H9 (cell line): ENCODE measurements around the gene ZNF182. TPM values are rescaled to one million over a fixed set of nuclear protein-coding genes. Genes with fewer than 3 reads are reported as not detected.
"Not testable (repeated sequence)": the region's sequence is repeated elsewhere in the genome, so short reads cannot be mapped to it uniquely, and the experiment has no call there.

ENCODE experiments used
- DNase-seq: peaks from one replicate; pipeline ENCODE4 v3.0.0-alpha.2; 2017
- H2AFZ ChIP-seq: one replicate; pipeline ENCODE4 v1.6.1; 2013; ENCODE audit warnings: mild to moderate bottlenecking, low read length, control low read depth, moderate library complexity
- H2AK5ac ChIP-seq: 2 replicates; pipeline ENCODE4 v1.6.1; 2013; ENCODE audit warnings: low read length, control low read depth, mixed read lengths; ENCODE audit not compliant: insufficient read length
- H2BK120ac ChIP-seq: one replicate; pipeline ENCODE4 v1.6.1; 2013; ENCODE audit warnings: low read depth, mild to moderate bottlenecking, low read length, control low read depth, inconsistent platforms; ENCODE audit not compliant: poor library complexity, severe bottlenecking
- H2BK12ac ChIP-seq: 2 replicates; pipeline ENCODE4 v1.6.1; 2013; ENCODE audit warnings: low read length, control low read depth, mixed read lengths, low read depth; ENCODE audit not compliant: insufficient read length
- H2BK15ac ChIP-seq: 2 replicates; pipeline ENCODE4 v1.6.1; 2013; ENCODE audit warnings: low read depth, low read length, control low read depth
- H2BK20ac ChIP-seq: one replicate; pipeline ENCODE4 v1.6.1; 2013; ENCODE audit warnings: low read depth, mild to moderate bottlenecking, low read length, control low read depth, inconsistent platforms; ENCODE audit not compliant: poor library complexity, severe bottlenecking
- H2BK5ac ChIP-seq: 2 replicates; pipeline ENCODE4 v1.6.1; 2013; ENCODE audit warnings: low read length, control low read depth, mixed read lengths; ENCODE audit not compliant: insufficient read length
- H3K14ac ChIP-seq: 2 replicates; pipeline ENCODE4 v1.6.1; 2013; ENCODE audit warnings: low read length, control low read depth; ENCODE audit not compliant: insufficient read depth
- H3K18ac ChIP-seq: 2 replicates; pipeline ENCODE4 v1.6.1; 2013; ENCODE audit warnings: low read depth, mild to moderate bottlenecking, mixed read lengths, low read length, control low read depth; ENCODE audit not compliant: insufficient read length
- H3K23ac ChIP-seq: 2 replicates; pipeline ENCODE4 v1.6.1; 2013; ENCODE audit warnings: low read length, control low read depth, mixed read lengths, low read depth; ENCODE audit not compliant: insufficient read length
- H3K23me2 ChIP-seq: 2 replicates; pipeline ENCODE4 v1.6.1; 2013; ENCODE audit warnings: low read depth, mild to moderate bottlenecking, mixed read lengths, low read length, control low read depth; ENCODE audit not compliant: insufficient read length, poor library complexity, severe bottlenecking
- H3K27ac ChIP-seq: 2 replicates; pipeline ENCODE4 v1.5.1; 2013; ENCODE audit warnings: low read length, control low read depth, mixed read lengths, low read depth; ENCODE audit not compliant: insufficient read length
- H3K27me3 ChIP-seq: 2 replicates; pipeline ENCODE4 v1.6.1; 2013; ENCODE audit warnings: low read length, control low read depth, inconsistent platforms; ENCODE audit not compliant: insufficient read depth
- H3K4ac ChIP-seq: 2 replicates; pipeline ENCODE4 v1.6.1; 2013; ENCODE audit warnings: low read depth, mild to moderate bottlenecking, control low read depth, inconsistent platforms, low read length, moderate library complexity
- H3K4me1 ChIP-seq: 2 replicates; pipeline ENCODE4 v1.6.1; 2013; ENCODE audit warnings: low read length, control low read depth, inconsistent platforms; ENCODE audit not compliant: insufficient read depth
- H3K4me2 ChIP-seq: 2 replicates; pipeline ENCODE4 v1.6.1; 2013; ENCODE audit warnings: low read length, control low read depth, mixed read lengths; ENCODE audit not compliant: insufficient read length, insufficient read depth
- H3K56ac ChIP-seq: 2 replicates; pipeline ENCODE4 v1.6.1; 2013; ENCODE audit warnings: low read depth, mild to moderate bottlenecking, mixed read lengths, low read length, control low read depth; ENCODE audit not compliant: insufficient read length
- H3K79me1 ChIP-seq: 2 replicates; pipeline ENCODE4 v1.6.1; 2013; ENCODE audit warnings: low read depth, mild to moderate bottlenecking, moderate library complexity, low read length, control low read depth, inconsistent platforms; ENCODE audit not compliant: insufficient read depth, poor library complexity, severe bottlenecking
- H3K79me2 ChIP-seq: 2 replicates; pipeline ENCODE4 v1.6.1; 2013; ENCODE audit warnings: low read length, control low read depth, inconsistent platforms; ENCODE audit not compliant: insufficient read depth
- H3K9ac ChIP-seq: 2 replicates; pipeline ENCODE4 v1.6.1; 2013; ENCODE audit warnings: low read length, control low read depth, mixed read lengths; ENCODE audit not compliant: insufficient read length; ENCODE audit errors: extremely low read depth
- H3K9me3 ChIP-seq: one replicate; pipeline ENCODE4 v1.6.1; 2013; ENCODE audit warnings: low read depth, low read length, inconsistent platforms; ENCODE audit not compliant: control insufficient read depth
- H3T11ph ChIP-seq: one replicate; pipeline ENCODE4 v1.6.1; 2013; ENCODE audit warnings: mild to moderate bottlenecking, low read length, control low read depth, inconsistent platforms
- H4K20me1 ChIP-seq: one replicate; pipeline ENCODE4 v1.6.1; 2013; ENCODE audit not compliant: control insufficient read depth, insufficient read length, insufficient read depth
- H4K5ac ChIP-seq: 2 replicates; pipeline ENCODE4 v1.6.1; 2013; ENCODE audit warnings: low read depth, mild to moderate bottlenecking, mixed read lengths, low read length, control low read depth; ENCODE audit not compliant: insufficient read length
- H4K8ac ChIP-seq: replicated peaks from 2 replicates; pipeline ENCODE4 v1.6.1; 2013; ENCODE audit warnings: low read length, control low read depth, mixed read lengths, low read depth; ENCODE audit not compliant: insufficient read length
- H4K91ac ChIP-seq: 2 replicates; pipeline ENCODE4 v1.6.1; 2013; ENCODE audit warnings: low read depth, mild to moderate bottlenecking, moderate library complexity, mixed read lengths, low read length, control low read depth; ENCODE audit not compliant: insufficient read length
- H3K27ac Mint-ChIP-seq, 3 experiments: 2 replicates in 2 of 3; 3 replicates in 1 of 3; pipeline ENCODE4 v1.8.0; 2020 to 2021; ENCODE audit warnings: mixed read lengths in 3 of 3, mild to moderate bottlenecking in 1 of 3, moderate library complexity in 1 of 3
- H3K27me3 Mint-ChIP-seq: 2 replicates; pipeline ENCODE4 v1.8.0; 2021; ENCODE audit warnings: low read depth, mild to moderate bottlenecking, moderate library complexity, mixed read lengths
- H3K36me3 Mint-ChIP-seq, 3 experiments: 2 replicates in 2 of 3; 3 replicates in 1 of 3; pipeline ENCODE4 v1.8.0; 2020 to 2021; ENCODE audit warnings: low read depth in 3 of 3, mixed read lengths in 3 of 3; ENCODE audit not compliant: insufficient read depth in 1 of 3
- H3K4me1 Mint-ChIP-seq, 2 experiments: 2 replicates each; pipeline ENCODE4 v1.8.0; 2020; ENCODE audit warnings: mixed read lengths in 2 of 2
- H3K4me3 Mint-ChIP-seq, 2 experiments: 2 replicates in 1 of 2; 3 replicates in 1 of 2; pipeline ENCODE4 v1.8.0; 2020 to 2021; ENCODE audit warnings: mild to moderate bottlenecking in 2 of 2, mixed read lengths in 2 of 2, moderate library complexity in 1 of 2
- H3K9me3 Mint-ChIP-seq, 2 experiments: 2 replicates in 1 of 2; 3 replicates in 1 of 2; pipeline ENCODE4 v1.8.0; 2020; ENCODE audit warnings: mild to moderate bottlenecking in 2 of 2, mixed read lengths in 2 of 2, moderate library complexity in 1 of 2
- CTCF ChIP-seq: fragments of 200-600 bp; sonication (generic); conservative IDR thresholded peaks from 3 replicates; pipeline ENCODE4 v1.8.0; 2021; ENCODE audit warnings: antibody characterized with exemption, mild to moderate bottlenecking
- WGBS: extraction: QIAGEN DNeasy Blood & Tissue Kit; methylation state at CpG from one replicate; pipeline ENCODE4 v1.1.7; 2013; ENCODE audit warnings: missing lambda C conversion rate, low lambda C conversion rate, mixed read lengths; ENCODE audit not compliant: insufficient read length; ENCODE audit errors: extremely low coverage; 5-methylcytosine and 5-hydroxymethylcytosine counted together
- total RNA-seq: library from RNA; stranded (reverse); gene quantifications from 2 replicates; pipeline ENCODE4 v1.2.1, GENCODE V29; 2021

Gene ZNF182
- total RNA-seq, 1 experiment from 2014 or later: 7.6 TPM

GRCh38 chrX:48021026-48021900 lies 17.5 kb upstream of the ZNF182 start:
- Mint-ChIP-seq H3K4me1 (peaks cover 2 to 4% of the 10 kb centered on the region in 2 experiments), H3K9me3 (peaks cover 48 to 56% of the 10 kb centered on the region in 2 experiments), H3K36me3 (peaks cover 0 to 5% (median 0%) of the 10 kb centered on the region in 3 experiments; a peak in 2 of 7 replicates), H3K4me3 (peak overlapping the region; percentile 85 to 91), H3K27me3 (no peaks in the 10 kb centered on the region), H3K27ac (peak overlapping the region; percentile 99 to 100 (median 100))
- Histone ChIP-seq H3K27me3 (no peaks in the 10 kb centered on the region), H3K9ac (peak overlapping the region; percentile 98), H3K9me3 (peaks cover 12% of the 10 kb centered on the region), H2BK15ac (no peak overlapping the region), H2BK5ac (peak overlapping the region; percentile 74), H3K23ac (no peak overlapping the region), H3K4me1 (no peaks in the 10 kb centered on the region), H2AK5ac (no peak overlapping the region), H4K91ac (no peak overlapping the region), H2BK12ac (no peak overlapping the region), H2BK120ac (no peak overlapping the region), H3T11ph (no peak overlapping the region), H3K4ac (no peak overlapping the region), H2BK20ac (no peak overlapping the region), H3K56ac (no peak overlapping the region), H3K18ac (peak overlapping the region; percentile 96), H4K5ac (peak overlapping the region; percentile 48), H3K14ac (peak overlapping the region; percentile 91; the same call in 1 of the 2 replicates), H4K8ac (no peak overlapping the region), H2AFZ (peak overlapping the region; percentile 90), H3K79me2 (no peaks in the 10 kb centered on the region), H3K79me1 (no peaks in the 10 kb centered on the region), H4K20me1 (no peaks in the 10 kb centered on the region), H3K27ac (peak overlapping the region; percentile 77), H3K4me2 (peak overlapping the region; percentile 51), H3K23me2 (no peaks in the 10 kb centered on the region)
- no CpG with 5 or more reads among the region's 30 CpGs for WGBS
- no peak for TF ChIP-seq CTCF
- DNase-seq: peak; percentile 69

- H3K56ac ChIP-seq, H3K18ac ChIP-seq, H3K14ac ChIP-seq, H3K4me2 ChIP-seq, H3K4me1 Mint-ChIP-seq, H3K36me3 Mint-ChIP-seq, H2BK12ac ChIP-seq, H3K79me1 ChIP-seq, H3K9me3 ChIP-seq, H2AFZ ChIP-seq, H4K8ac ChIP-seq, H3K27ac Mint-ChIP-seq, H3T11ph ChIP-seq, H3K23me2 ChIP-seq, H3K4me3 Mint-ChIP-seq, H3K27ac ChIP-seq, H3K27me3 Mint-ChIP-seq, H4K20me1 ChIP-seq, H2BK120ac ChIP-seq, H3K79me2 ChIP-seq, H3K27me3 ChIP-seq, H4K91ac ChIP-seq, H2AK5ac ChIP-seq, H4K5ac ChIP-seq, H3K23ac ChIP-seq, H2BK20ac ChIP-seq, H3K9ac ChIP-seq, H3K4me1 ChIP-seq, H2BK5ac ChIP-seq, H2BK15ac ChIP-seq, H3K4ac ChIP-seq, DNase-seq: not testable (repeated sequence)
- WGBS: no CpG with 5 or more reads among the region's 11 CpGs
- H3K9me3 Mint-ChIP-seq: peaks cover 42 to 50% of the 10 kb centered on the region in 2 experiments
Measured at GRCh38 chrX:48020472-48020871, 16.7 kb upstream of the ZNF182 start.
